Measurements from ENCODE around the gene GPR55.

Gene GPR55

GRCh38 chr2:230949966-230950873 is 25.2 kb upstream of the GPR55 start:
- DNase-seq: no peak

- DNase-seq: no peak
Observed at GRCh38 chr2:230947908-230948365, 22.9 kb upstream of the GPR55 start.

- DNase-seq: no peak
Observed at GRCh38 chr2:230947235-230947576, 22.2 kb upstream of the GPR55 start.

GRCh38 chr2:230946429-230947234 is 21.6 kb upstream of the GPR55 start:
- no peak for DNase-seq

GRCh38 chr2:230944757-230945372 is 19.8 kb upstream of the GPR55 start:
- DNase-seq: no peak

- DNase-seq: no peak
Observed at GRCh38 chr2:230944123-230944653, 19.1 kb upstream of the GPR55 start.

GRCh38 chr2:230942920-230943896 is 18.2 kb upstream of the GPR55 start:
- DNase-seq: peak; percentile 33 to 60

GRCh38 chr2:230942371-230942770 is 17.3 kb upstream of the GPR55 start:
- DNase-seq: peak in 1 of 2 donors; percentile 3

- no peak for DNase-seq
Observed at GRCh38 chr2:230941202-230942180, 16.4 kb upstream of the GPR55 start.

GRCh38 chr2:230940471-230940815 is 15.4 kb upstream of the GPR55 start:
- no peak for DNase-seq

- peak in 1 of 2 donors; percentile 8 for DNase-seq
Observed at GRCh38 chr2:230939691-230940470, 14.8 kb upstream of the GPR55 start.

GRCh38 chr2:230939066-230939591 is 14.1 kb upstream of the GPR55 start:
- DNase-seq: peak in 1 of 2 donors; percentile 7

GRCh38 chr2:230938516-230939065 is 13.5 kb upstream of the GPR55 start:
- DNase-seq: peak in 1 of 2 donors; percentile 8

GRCh38 chr2:230938098-230938497 is 13.1 kb upstream of the GPR55 start:
- DNase-seq: no peak

- DNase-seq: no peak
Observed at GRCh38 chr2:230937362-230937761, 12.3 kb upstream of the GPR55 start.

- DNase-seq: peak in 1 of 2 donors; percentile 6
Observed at GRCh38 chr2:230936243-230936642, 11.2 kb upstream of the GPR55 start.

GRCh38 chr2:230935130-230935430 is 10.0 kb upstream of the GPR55 start:
- no peak for DNase-seq

- peak in 1 of 2 donors; percentile 9 for DNase-seq
Observed at GRCh38 chr2:230934231-230935129, 9.4 kb upstream of the GPR55 start.
